ENCODE results near the gene TOPAZ1. TPM values are rescaled to one million over a fixed set of nuclear protein-coding genes. Genes with fewer than 3 reads are reported as not detected.

TOPAZ1 gene
- total and polyA plus RNA-seq, 2 of the 8 experiments (the other 6 are each of a cell fraction or from before 2014, with no cell fraction given), result not detected

DNA sequence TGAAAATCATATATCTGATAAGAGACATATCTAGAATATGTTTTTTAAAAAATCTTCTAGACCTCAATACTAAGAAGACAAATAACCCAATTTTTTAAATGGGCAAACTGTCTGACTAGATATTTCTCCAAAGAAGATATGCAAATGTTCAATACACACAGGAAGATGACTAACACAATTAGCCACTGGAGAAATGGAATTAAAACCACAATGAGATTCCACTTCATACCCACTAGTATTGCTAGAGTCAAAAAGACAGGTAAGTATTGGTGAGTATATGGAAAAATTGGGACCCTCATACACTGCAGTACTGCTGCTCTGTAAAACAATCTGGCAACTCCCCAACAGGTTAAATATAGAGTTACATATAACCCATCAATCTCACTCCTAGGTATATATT, 33.1 kb upstream of the TOPAZ1 start:
- Histone ChIP-seq H2AFZ (ENCODE audit: low read length) (no peak overlapping the region), H3K79me1 (ENCODE audit: low read depth, low read length) (no peaks in the 10 kb centered on the region), H3K9ac (replicated peaks in 1 of 4; ENCODE audit: extremely low read depth in 1 of 4, low read depth in 3 of 4, low read length in 3 of 4) (no peak overlapping the region), H3K4me2 (ENCODE audit: insufficient read depth in 1 of 2, low read depth in 2 of 2, low read length in 2 of 2) (no peak overlapping the region), H3K79me2 (ENCODE audit: control insufficient read depth in 1 of 2, insufficient read depth in 2 of 2, low read length in 2 of 2) (no peaks in the 10 kb centered on the region), H4K20me1 (replicated peaks in 1 of 2; ENCODE audit: control insufficient read depth in 1 of 2, insufficient read depth in 2 of 2, low read length in 2 of 2) (no peaks in the 10 kb centered on the region), H2BK15ac (ENCODE audit: low read length) (no peak overlapping the region), H3K27me3 (replicated peaks in 1 of 4; ENCODE audit: control insufficient read depth in 3 of 4, extremely low read depth in 1 of 4, insufficient read depth in 3 of 4, low read length in 3 of 4) (no peaks in the 10 kb centered on the region), H4K5ac (ENCODE audit: insufficient read length, low read depth, low read length) (no peak overlapping the region), H3K56ac (replicated peaks; ENCODE audit: insufficient read length, low read depth, low read length) (no peak overlapping the region), H3K23ac (ENCODE audit: insufficient read length) (no peak overlapping the region), H3K18ac (ENCODE audit: extremely low read depth, low read length) (no peak overlapping the region), H2BK120ac (replicated peaks; ENCODE audit: low read depth, low read length) (no peak overlapping the region), H3K4me1 (replicated peaks in 1 of 4; ENCODE audit: control insufficient read depth in 3 of 4, insufficient read depth in 4 of 4, low read length in 3 of 4) (no peaks in the 10 kb centered on the region), H2BK20ac (ENCODE audit: low read length) (no peak overlapping the region), H3K36me3 (ENCODE audit: control insufficient read depth in 2 of 4, insufficient read depth in 4 of 4, low read length in 3 of 4) (no peaks in the 10 kb centered on the region), H2BK12ac (ENCODE audit: low read depth, low read length) (no peak overlapping the region), H3K27ac (ENCODE audit: low read depth, low read length) (no peak overlapping the region), H2BK5ac (ENCODE audit: low read depth, low read length) (no peak overlapping the region), H3K4me3 (ENCODE audit: extremely low read depth in 1 of 4, insufficient read depth in 2 of 4, low read depth in 3 of 4, low read length in 4 of 4) (no peak overlapping the region), H4K91ac (replicated peaks; ENCODE audit: insufficient read length, low read length) (no peak overlapping the region), H4K8ac (ENCODE audit: extremely low read depth, insufficient read depth, low read length) (no peak overlapping the region), H3K4ac (replicated peaks; ENCODE audit: insufficient read length, low read depth, low read length) (no peak overlapping the region), H3K14ac (ENCODE audit: insufficient read length) (no peak overlapping the region), H3K23me2 (ENCODE audit: low read depth, low read length) (no peaks in the 10 kb centered on the region), H2AK5ac (ENCODE audit: low read depth, low read length) (no peak overlapping the region), H3K9me3 (ENCODE audit: insufficient read depth in 2 of 2, low read depth in 1 of 2, low read length in 1 of 2) (no peaks in the 10 kb centered on the region)
- DNase-seq (ENCODE audit: low read depth in 1 of 2, low spot score in 2 of 2), result no peak
- ChIA-PET POLR2A (ENCODE audit: partially characterized antibody) (no interaction called here), CTCF (ENCODE audit: partially characterized antibody) (no interaction called here)
- FAIRE-seq, result no peak
- TF ChIP-seq SIRT6 (IDR thresholded peaks at IDR 0.05; ENCODE audit: low read length) (no peak), NANOG (IDR thresholded peaks at IDR 0.05; ENCODE audit: insufficient read depth, low read depth, low read length, poor library complexity, severe bottlenecking) (no peak), SRF (IDR thresholded peaks at IDR 0.05; ENCODE audit: low read depth, low read length) (no peak), BACH1 (IDR thresholded peaks at IDR 0.05; ENCODE audit: low read length) (no peak), SP2 (IDR thresholded peaks at IDR 0.05; ENCODE audit: low read length) (no peak)

Data from H1 (cell line).